ENCODE results near the gene UPK1A. TPM values are rescaled to one million over a fixed set of nuclear protein-coding genes. Genes with fewer than 3 reads are reported as not detected.

UPK1A gene
- total and polyA plus RNA-seq, 10 of the 15 experiments (the other 5 are each of a cell fraction or from before 2014, with no cell fraction given): 0.15 to 1.9 (median 0.26) TPM; not detected in 7

GRCh38 chr19:35725216-35725861, 59.0 kb downstream of the UPK1A start:
- no peak for FAIRE-seq
- Histone ChIP-seq H3K36me3 (ENCODE audit: control insufficient read depth in 2 of 2, insufficient read depth in 2 of 2, low read length in 1 of 2) (peaks cover 27 to 49% of the 10 kb centered on the region in 2 experiments), H4K20me1 (ENCODE audit: control insufficient read depth, insufficient read depth) (no peaks in the 10 kb centered on the region; the same call in 1 of the 2 replicates), H3K4me3 (no peak overlapping the region), H3K4me1 (ENCODE audit: control insufficient read depth, insufficient read depth, low read length) (no peaks in the 10 kb centered on the region), H3K79me2 (ENCODE audit: control insufficient read depth, insufficient read depth, low read length) (no peaks in the 10 kb centered on the region; the same call in 1 of the 2 replicates), H3K27me3 (replicated peaks in 1 of 2; ENCODE audit: control insufficient read depth in 2 of 2, insufficient read depth in 2 of 2, low read length in 1 of 2) (no peaks in the 10 kb centered on the region), H3K4me2 (ENCODE audit: control insufficient read depth, insufficient read depth) (no peak overlapping the region), H3K27ac (ENCODE audit: control insufficient read depth, insufficient read depth) (no peak overlapping the region), H3K9me3 (replicated peaks; ENCODE audit: control insufficient read depth, insufficient read depth, low read length) (no peaks in the 10 kb centered on the region), H2AFZ (ENCODE audit: control insufficient read depth, low read depth, low read length) (no peak overlapping the region), H3K9ac (ENCODE audit: control insufficient read depth, insufficient read depth, low read length) (no peak overlapping the region)
- no peak for DNase-seq (ENCODE audit: low read depth, low spot score)
- ChIA-PET RAD21 (ENCODE audit: unreplicated experiment) (no interaction called here), SMC1A (ENCODE audit: uncharacterized antibody, unreplicated experiment) (interaction anchor here (0.8 kb wide), 1 partner anchor 31 kb away, joined by 3 read pairs; no protein-coding TSS in a partner anchor), POLR2A (no interaction called here), CTCF (no interaction called here)
- in situ Hi-C loops (cut with MboI): no loop called here
- ATAC-seq: no peak
- BruUV-seq (replicated peaks): no TSS peak
- TF ChIP-seq SUZ12 (IDR thresholded peaks at IDR 0.05; ENCODE audit: unreplicated experiment) (no peak), HDAC2 (IDR thresholded peaks at IDR 0.05) (no peak), RAD21 (IDR thresholded peaks at IDR 0.05; ENCODE audit: insufficient read depth, low read depth, low read length) (no peak), USF2 (IDR thresholded peaks at IDR 0.05; ENCODE audit: borderline replicate concordance, low read depth, low read length) (no peak), REST (IDR thresholded peaks at IDR 0.05; ENCODE audit: low read depth, low read length) (no peak), BRCA1 (IDR thresholded peaks at IDR 0.05; ENCODE audit: low read depth, low read length) (no peak), MEF2B (IDR thresholded peaks at IDR 0.05; ENCODE audit: partially characterized antibody, poor library complexity, severe bottlenecking) (no peak), STAT3 (IDR thresholded peaks at IDR 0.05; ENCODE audit: low read depth, low read length) (no peak), POLR2AphosphoS2 (IDR thresholded peaks at IDR 0.05; ENCODE audit: low read depth, low read length) (no peak), SMAD5 (IDR thresholded peaks at IDR 0.05; ENCODE audit: low read depth) (no peak), PAX5 (IDR thresholded peaks at IDR 0.05; ENCODE audit: borderline replicate concordance, low read depth, low read length) (no peak), TCF7 (IDR thresholded peaks at IDR 0.05; ENCODE audit: borderline replicate concordance) (no peak), NKRF (conservative IDR thresholded peaks at IDR 0.05) (no peak), ZNF207 (IDR thresholded peaks at IDR 0.05; ENCODE audit: borderline replicate concordance) (no peak), ZSCAN29 (IDR thresholded peaks at IDR 0.05) (no peak)
- WGBS (ENCODE audit: insufficient coverage, insufficient replicate concordance, low lambda C conversion rate, missing lambda C conversion rate): 97% methylated on average over 23 of the region's 23 CpGs
- intact Hi-C loops (cut with micrococcal nuclease; ENCODE audit: unreplicated experiment): no loop called here
